Measurements from ENCODE around the gene AIP. TPM values are rescaled to one million over a fixed set of nuclear protein-coding genes. Genes with fewer than 3 reads are reported as not detected.

Gene AIP
- total RNA-seq, 2 experiments from 2014 or later, result 161 to 166 TPM

DNA sequence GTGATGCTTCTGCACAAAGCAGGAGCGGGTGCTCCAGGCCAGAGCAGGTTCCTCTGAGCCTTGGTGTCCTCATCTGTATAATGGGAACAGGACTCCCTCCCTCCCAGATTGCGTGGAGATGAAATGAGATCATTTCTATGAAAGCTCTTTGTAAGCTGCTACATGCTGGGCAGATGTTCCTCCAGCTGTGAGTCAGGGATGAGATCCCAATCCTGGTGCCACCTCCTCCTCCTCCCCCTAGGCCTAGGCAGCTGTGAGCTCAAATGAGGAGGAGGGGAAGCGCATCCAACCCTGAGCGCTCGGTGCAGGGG, 47.4 kb downstream of the AIP start:
- Mint-ChIP-seq H3K9me3 (peaks cover 6% of the 10 kb centered on the region), H3K27me3 (no peaks in the 10 kb centered on the region), H3K36me3 (no peaks in the 10 kb centered on the region), H3K4me1 (no peaks in the 10 kb centered on the region), H3K27ac (no peak overlapping the region), H3K4me3 (no peak overlapping the region)
- no peak for ATAC-seq (ENCODE audit: low read depth)
- DNase-seq, result no peak
- POLR2A ChIA-PET, result no interaction called here

DNA sequence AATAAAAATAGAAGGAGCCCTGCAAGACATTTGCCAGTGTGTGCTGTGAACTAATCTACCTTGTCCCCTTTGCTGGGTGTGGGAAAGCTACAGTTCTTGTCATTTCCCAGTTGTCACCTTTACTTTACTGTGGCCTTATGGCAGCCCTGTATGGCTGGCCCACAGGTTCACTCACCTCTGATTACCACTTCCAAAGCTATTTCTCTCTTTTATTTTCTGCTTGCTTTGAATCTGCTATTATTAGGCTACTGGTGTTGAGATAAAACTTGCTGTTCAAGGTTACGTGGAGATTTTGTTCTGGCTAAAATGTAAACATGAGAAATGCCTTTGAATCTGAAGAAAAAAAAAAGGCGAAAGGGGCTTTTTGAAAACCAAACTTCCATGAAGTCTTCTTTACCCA, 50.1 kb downstream of the AIP start:
- no peak overlapping the region for H3K4me3 Mint-ChIP-seq
- no peaks in the 10 kb centered on the region for H3K27me3 Mint-ChIP-seq
- ATAC-seq (ENCODE audit: low read depth) (no peak), DNase-seq (no peak)
- H3K4me1 Mint-ChIP-seq, result no peaks in the 10 kb centered on the region
- H3K36me3 Mint-ChIP-seq, result no peaks in the 10 kb centered on the region
- H3K9me3 Mint-ChIP-seq, result peaks cover 6% of the 10 kb centered on the region
- POLR2A ChIA-PET, result no interaction called here
- no peak overlapping the region for H3K27ac Mint-ChIP-seq

DNA sequence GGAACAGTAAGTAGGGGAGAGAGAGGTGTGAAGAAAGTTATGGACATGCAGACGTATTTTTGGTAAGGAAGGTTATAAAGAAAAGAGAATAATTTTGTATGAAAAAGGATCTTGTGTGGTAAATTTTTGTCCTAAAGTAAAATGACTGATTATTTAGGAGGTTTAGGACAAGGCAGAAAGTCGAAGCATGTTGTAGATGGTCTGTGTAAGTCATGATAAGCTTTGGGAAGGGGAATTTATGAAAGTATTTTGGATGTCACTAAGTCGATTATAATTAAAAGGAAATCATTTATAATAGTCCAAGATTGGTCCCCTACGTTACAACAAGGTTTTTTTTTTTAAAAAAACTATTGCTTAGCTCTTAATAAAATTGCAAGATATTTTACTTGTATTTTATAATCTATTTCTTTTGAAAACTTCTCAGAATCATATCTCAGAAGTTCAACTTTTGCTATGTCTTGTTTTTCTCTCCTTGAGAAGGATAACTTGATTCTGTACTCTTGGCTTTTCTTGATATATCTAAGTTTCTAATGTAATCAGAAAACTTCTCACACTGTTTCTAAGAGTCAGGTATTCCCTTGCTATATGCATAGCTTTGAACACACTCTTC, 51.3 kb downstream of the AIP start:
- ATAC-seq (ENCODE audit: low read depth), result no peak
- DNase-seq, result no peak
- H3K4me3 Mint-ChIP-seq, result no peak overlapping the region
- H3K4me1 Mint-ChIP-seq, result no peaks in the 10 kb centered on the region
- no peaks in the 10 kb centered on the region for H3K36me3 Mint-ChIP-seq
- H3K9me3 Mint-ChIP-seq, result peaks cover 6% of the 10 kb centered on the region
- POLR2A ChIA-PET, result no interaction called here
- no peaks in the 10 kb centered on the region for H3K27me3 Mint-ChIP-seq
- no peak overlapping the region for H3K27ac Mint-ChIP-seq

DNA sequence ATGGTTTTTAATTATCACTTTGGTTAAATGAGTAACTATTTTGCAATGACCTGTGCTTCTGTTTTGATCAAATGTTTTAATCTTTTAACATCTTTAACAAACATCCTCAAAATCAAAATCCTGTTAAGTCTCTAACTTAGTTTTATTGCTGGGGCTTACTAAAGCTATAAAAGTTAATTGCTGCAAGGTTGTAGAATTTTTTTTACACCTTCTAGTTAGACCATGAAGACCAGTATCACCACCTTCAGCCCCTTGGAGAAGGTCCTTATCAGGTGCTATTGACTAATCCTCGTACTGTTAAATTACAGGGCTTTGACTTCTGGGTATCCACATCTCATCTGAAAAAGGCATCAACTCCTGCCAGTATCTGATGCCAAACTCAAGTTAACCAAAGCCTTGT, 52.7 kb downstream of the AIP start:
- H3K36me3 Mint-ChIP-seq, result no peaks in the 10 kb centered on the region
- no peak overlapping the region for H3K27ac Mint-ChIP-seq
- DNase-seq (no peak), ATAC-seq (ENCODE audit: low read depth) (no peak)
- H3K9me3 Mint-ChIP-seq, result peaks cover 6% of the 10 kb centered on the region
- H3K4me1 Mint-ChIP-seq, result no peaks in the 10 kb centered on the region
- no peaks in the 10 kb centered on the region for H3K27me3 Mint-ChIP-seq
- no peak overlapping the region for H3K4me3 Mint-ChIP-seq
- POLR2A ChIA-PET, result no interaction called here

GRCh38 chr11:67538306-67538705, 55.5 kb downstream of the AIP start:
- Mint-ChIP-seq H3K27ac (no peak overlapping the region), H3K27me3 (no peaks in the 10 kb centered on the region), H3K4me1 (no peaks in the 10 kb centered on the region), H3K9me3 (peaks cover 4% of the 10 kb centered on the region), H3K36me3 (no peaks in the 10 kb centered on the region), H3K4me3 (no peak overlapping the region)
- POLR2A ChIA-PET, result no interaction called here
- DNase-seq, result no peak
- ATAC-seq (ENCODE audit: low read depth), result no peak

- Mint-ChIP-seq H3K9me3 (peaks cover 1% of the 10 kb centered on the region), H3K4me3 (no peak overlapping the region), H3K36me3 (no peaks in the 10 kb centered on the region), H3K27me3 (no peaks in the 10 kb centered on the region), H3K4me1 (no peaks in the 10 kb centered on the region), H3K27ac (no peak overlapping the region)
- ATAC-seq (ENCODE audit: low read depth), result no peak
- POLR2A ChIA-PET, result no interaction called here
- DNase-seq, result no peak
These were observed 56.1 kb downstream of the AIP start for GRCh38 chr11:67538823-67539505.

DNA sequence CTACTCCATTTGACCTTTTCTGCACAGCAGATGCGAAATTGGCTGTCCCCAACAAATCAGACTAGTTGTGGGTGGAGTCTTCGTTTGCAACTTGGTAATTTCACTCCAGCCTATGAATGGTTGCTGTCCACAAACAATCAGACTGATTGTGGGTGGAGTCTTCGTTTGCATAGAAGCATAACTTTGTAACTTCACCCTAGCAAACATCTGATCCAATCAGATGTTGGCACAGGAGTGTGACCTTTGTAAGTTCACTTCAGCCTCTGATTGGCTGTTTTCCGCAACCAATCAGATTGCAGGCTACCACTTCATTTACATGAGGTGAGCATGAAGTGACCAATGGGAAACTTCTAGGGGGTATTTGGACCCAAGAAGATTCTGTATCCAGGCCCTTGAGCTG, 56.7 kb downstream of the AIP start:
- Mint-ChIP-seq H3K27ac (no peak overlapping the region), H3K36me3 (no peaks in the 10 kb centered on the region), H3K4me3 (no peak overlapping the region), H3K9me3 (no peaks in the 10 kb centered on the region), H3K27me3 (peaks cover 2% of the 10 kb centered on the region), H3K4me1 (no peaks in the 10 kb centered on the region)
- no peak for DNase-seq
- ATAC-seq (ENCODE audit: low read depth), result no peak
- POLR2A ChIA-PET, result no interaction called here

Small RNAs within 50 kb of the gene (microRNA-seq; reads per million reads assigned to microRNA genes)
- gene MIR6752, result not detected

Other genes with a start within 250 kb of the AIP start
- 100 to 1,000 TPM; 325 to 341 TPM for gene GRK2, start 216.6 kb upstream of the AIP start, total RNA-seq
- gene ANKRD13D, start 193.7 kb upstream of the AIP start, total RNA-seq, result 100 to 1,000 TPM; 185 to 207 TPM
- 10 to 100 TPM; 24.6 to 27.0 TPM for gene SSH3, start 179.5 kb upstream of the AIP start, total RNA-seq
- 10 to 100 TPM; 73.2 to 78.2 TPM for gene POLD4, start 129.5 kb upstream of the AIP start, total RNA-seq
- gene CLCF1, start 109.4 kb upstream of the AIP start, total RNA-seq, result 1 to 10 TPM; 4.3 to 4.7 TPM
- 10 to 100 TPM; 65.3 to 67.1 TPM for gene RAD9A, start 91.0 kb upstream of the AIP start, total RNA-seq
- gene PPP1CA, start 81.2 kb upstream of the AIP start, total RNA-seq, result 100 to 1,000 TPM; 290 to 311 TPM
- 100 to 1,000 TPM; 359 to 367 TPM for gene TBC1D10C, start 78.9 kb upstream of the AIP start, total RNA-seq
- gene CARNS1, start 67.3 kb upstream of the AIP start, total RNA-seq, result 1 to 10 TPM; 5.5 to 5.6 TPM
- 10 to 100 TPM; 69.0 to 71.4 TPM for gene RPS6KB2, start 54.5 kb upstream of the AIP start, total RNA-seq
- 100 to 1,000 TPM; 351 to 371 TPM for gene PTPRCAP, start 45.3 kb upstream of the AIP start, total RNA-seq
- gene CORO1B, start 39.5 kb upstream of the AIP start, total RNA-seq, result 100 to 1,000 TPM; 168 to 195 TPM
- not detected for gene GPR152, start 30.3 kb upstream of the AIP start, total RNA-seq
- 1 to 10 TPM; 2.8 to 3.0 TPM for gene CABP4, start 27.7 kb upstream of the AIP start, total RNA-seq
- gene TMEM134, start 13.8 kb upstream of the AIP start, total RNA-seq, result 10 to 100 TPM; 63.2 to 69.1 TPM
- gene PITPNM1, start 22.3 kb downstream of the AIP start, total RNA-seq, result 100 to 1,000 TPM; 125 to 132 TPM
- 100 to 1,000 TPM in 1 of 2 experiments, 10 to 100 TPM in 1; 94.6 to 101 TPM for gene CDK2AP2, start 25.1 kb downstream of the AIP start, total RNA-seq
- not detected for gene CABP2, start 40.4 kb downstream of the AIP start, total RNA-seq
- 100 to 1,000 TPM; 211 to 219 TPM for gene GSTP1, start 100.8 kb downstream of the AIP start, total RNA-seq
- gene NDUFV1, start 123.9 kb downstream of the AIP start, total RNA-seq, result 100 to 1,000 TPM; 211 to 219 TPM
- 10 to 100 TPM; 10.9 to 12.4 TPM for gene NUDT8, start 146.9 kb downstream of the AIP start, total RNA-seq
- gene TBX10, start 156.7 kb downstream of the AIP start, total RNA-seq, result not detected
- gene ACY3, start 167.7 kb downstream of the AIP start, total RNA-seq, result under 1 TPM; 0.33 to 0.57 TPM
- gene ALDH3B2, start 191.6 kb downstream of the AIP start, total RNA-seq, result not detected

Data from activated naive CD8-positive, alpha-beta T cell treated with anti-CD3 and anti-CD28 coated beads, Interleukin-2, amount 10 ng/mL, durations not matched to agents 7 days and 5 days (primary cell).